ENCODE results near the gene PPP1CB.
"Not testable (repeated sequence)": the region's sequence is repeated elsewhere in the genome, so short reads cannot be mapped to it uniquely, and the experiment has no call there.

The PPP1CB gene

GRCh38 chr2:28780496-28780895, 28.9 kb downstream of the PPP1CB start:
- no peak for DNase-seq

DNA sequence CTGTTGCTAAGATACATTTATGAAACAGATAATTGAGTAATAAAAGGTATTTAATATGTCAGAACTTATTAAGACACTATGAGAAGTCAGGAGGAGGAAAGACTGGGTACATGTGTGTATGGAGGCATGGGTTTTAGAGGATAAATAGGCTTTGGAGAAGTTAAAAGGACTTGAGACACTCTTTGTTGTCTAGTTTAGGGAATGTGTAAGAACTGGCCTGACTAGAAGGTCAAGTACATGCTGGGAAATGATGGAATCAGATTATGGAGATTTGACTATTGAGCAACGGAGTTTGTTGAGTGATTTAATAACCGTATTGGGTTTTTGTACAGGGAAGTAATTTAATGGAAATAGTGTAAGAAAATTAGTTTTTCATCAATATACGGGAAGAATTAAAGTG, 30.8 kb downstream of the PPP1CB start:
- DNase-seq: no peak

DNA sequence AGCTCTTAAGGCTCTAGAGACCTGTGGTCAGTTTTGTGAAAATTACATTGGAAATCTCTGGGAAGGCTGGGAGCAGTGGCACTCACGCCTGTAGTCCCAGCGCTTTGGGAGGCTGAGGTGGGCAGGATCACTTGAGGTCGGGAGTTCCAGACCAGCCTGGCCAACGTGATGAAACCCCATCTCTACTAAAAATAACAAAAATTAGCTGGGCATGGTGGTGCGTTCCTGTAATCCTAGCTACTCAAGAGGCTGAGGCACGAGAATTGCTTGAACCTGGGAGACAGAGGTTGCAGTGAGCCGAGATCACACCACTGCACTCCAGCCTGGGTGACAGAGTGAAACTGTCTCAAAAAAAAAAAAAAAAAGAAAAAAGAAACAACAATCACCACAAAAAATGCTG, 32.9 kb downstream of the PPP1CB start:
- DNase-seq: not testable (repeated sequence)

DNA sequence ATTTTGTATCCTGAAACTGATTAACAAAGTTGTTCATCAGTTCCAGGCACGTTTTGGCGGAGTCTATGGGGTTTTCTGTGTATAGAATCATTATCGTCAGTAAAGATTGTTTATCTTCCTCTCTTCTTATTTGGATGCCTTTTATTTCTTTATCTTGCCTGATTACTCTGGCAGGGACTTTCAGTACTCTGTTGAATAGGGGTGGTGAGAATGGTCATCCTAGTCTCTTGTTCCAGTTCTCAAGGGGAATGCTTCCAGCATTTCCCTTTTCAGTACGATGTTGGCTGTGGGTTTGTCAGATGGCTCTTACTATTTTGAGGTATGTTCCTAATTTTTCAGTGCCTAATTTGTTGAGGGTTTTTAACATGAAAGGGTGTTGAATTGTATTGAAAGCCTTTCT, 45.0 kb downstream of the PPP1CB start:
- no peak for DNase-seq

DNA sequence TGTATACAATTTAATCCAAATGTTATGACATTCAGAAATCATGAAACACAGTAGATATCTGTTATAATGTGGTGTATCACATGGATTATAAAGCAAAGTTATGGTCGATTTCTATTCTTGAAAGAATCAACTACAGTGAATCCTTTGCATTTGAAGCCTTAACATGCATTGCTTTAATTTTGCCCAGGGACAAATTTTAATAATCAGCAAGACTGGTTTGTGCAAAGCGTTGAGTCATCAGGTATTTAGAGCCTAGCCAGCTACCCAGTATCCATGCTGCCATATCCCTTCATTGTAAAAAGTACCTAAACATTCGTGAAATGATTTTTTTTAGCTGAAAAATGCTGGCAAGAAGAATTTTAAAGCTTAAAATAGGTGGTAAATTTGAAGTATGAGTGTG, 50.1 kb downstream of the PPP1CB start:
- no peak for DNase-seq

DNA sequence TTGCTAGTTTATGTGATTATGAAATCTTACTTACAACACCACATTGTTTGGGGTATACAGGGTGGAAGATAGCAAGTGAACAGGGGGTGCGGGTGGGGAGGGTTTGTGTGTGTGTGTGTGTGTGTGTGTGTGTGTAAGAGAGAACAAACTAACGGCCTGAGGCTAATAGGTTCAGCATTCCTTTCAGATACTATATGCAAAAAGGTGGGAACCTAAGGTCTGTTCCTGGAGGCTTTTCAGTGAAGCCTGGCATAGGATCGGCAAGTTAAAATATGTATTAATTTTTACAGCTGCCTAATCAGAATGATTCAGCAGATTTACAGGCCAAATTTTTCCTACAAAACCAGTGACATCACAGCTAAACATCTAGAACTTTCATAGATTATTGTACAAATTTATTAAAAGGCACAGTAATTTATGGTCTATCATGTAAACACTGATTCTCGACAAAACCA, 51.4 kb downstream of the PPP1CB start:
- DNase-seq: no peak

DNA sequence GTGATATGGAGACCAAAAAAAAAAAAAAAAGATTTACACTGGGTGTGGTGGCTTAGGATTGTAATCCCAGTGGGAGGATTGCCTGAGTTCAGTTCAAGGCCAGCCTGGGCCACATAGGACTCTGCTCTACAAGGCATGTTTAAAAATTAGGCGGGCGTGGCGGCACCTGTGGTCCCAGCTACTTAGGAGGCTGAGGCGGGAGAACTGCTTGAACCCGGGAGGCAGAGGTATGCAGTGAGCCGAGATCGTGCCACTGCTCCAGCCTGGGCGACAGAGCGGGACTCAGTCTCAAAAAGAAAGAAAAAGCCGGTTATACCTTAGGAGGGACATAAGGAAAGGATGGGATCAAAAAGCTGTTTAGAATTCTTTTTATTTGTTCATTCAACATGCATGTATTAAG, 58.3 kb downstream of the PPP1CB start:
- peak in 1 of 2 donors; percentile 1 for DNase-seq

GRCh38 chr2:28810384-28811285, 59.0 kb downstream of the PPP1CB start, which contains the start of gene SPDYA:
Gene SPDYA (plus strand): TSS chr2:28810834. CDS start chr2:28816015, 5,181 bp downstream.
- DNase-seq: peak; percentile 80 to 83

DNA sequence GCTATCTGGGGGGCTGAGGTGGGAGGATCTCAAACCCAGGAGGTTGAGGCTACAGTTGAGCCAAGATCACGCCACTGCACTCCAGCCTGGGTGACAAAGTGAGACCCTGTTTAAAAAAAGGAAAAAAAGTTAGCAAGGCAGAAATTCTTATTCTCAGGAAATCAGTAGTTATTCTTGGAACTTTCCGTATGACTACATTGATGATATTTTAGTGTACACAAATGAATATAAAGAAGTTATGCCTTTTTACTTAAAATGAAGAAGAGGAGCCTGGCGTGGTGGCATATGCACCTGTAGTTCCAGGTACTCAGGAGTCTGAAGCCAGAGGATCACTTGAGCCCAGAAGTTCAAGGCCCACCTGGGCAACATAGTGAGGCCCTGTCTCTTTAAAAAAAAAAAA, 66.4 kb downstream of the PPP1CB start:
- no peak for DNase-seq

DNA sequence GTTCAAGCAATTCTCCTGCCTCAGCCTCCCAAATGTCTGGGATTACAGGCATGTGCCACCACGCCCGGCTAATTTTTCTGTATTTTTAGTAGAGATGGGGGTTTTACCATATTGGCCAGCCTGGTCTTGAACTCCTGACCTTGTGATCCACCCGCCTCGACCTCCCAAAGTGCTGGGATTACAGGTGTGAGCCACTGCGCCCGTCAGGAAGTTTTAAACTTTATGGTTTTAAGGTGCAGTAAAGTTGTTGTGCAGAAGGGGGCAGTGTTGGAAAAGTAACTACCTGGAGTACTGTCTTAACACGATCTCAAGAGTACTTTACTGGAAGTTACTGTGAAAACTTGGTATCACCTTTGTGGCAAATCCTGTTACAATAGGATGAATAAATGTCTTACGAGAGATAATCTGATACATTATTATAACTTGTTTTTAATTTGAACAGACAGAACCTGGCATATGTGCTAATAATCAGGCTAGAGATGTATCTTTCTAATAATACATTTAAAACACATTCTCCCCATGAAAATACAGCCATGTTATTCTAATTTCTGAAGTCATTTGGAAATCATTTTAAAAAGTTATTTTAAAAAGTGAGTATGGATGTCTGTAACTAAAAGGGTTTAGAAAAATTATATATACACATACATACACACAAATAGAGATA, 69.8 kb downstream of the PPP1CB start:
- DNase-seq: peak; percentile 41 to 73

GRCh38 chr2:28822036-28822435, 70.4 kb downstream of the PPP1CB start:
- DNase-seq: no peak

DNA sequence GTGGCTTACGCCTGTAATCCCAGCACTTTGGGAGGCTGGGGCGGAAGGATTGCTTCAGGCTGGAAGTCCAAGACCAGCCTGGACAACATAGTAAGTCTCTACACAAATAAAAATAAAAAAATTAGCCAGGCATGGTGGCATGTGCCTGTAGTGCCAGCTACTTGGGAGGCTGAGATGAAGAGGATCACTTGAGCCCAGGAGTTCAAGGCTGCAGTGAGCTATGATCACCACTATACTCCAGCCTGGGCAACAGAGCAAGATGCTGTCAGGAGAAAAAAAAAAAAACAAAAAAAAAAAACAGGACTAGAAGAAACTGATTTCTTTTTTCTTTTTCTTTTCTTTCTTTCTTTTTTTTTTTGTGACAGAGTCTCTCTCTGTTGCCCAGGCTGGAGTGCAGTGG, 72.6 kb downstream of the PPP1CB start:
- no peak for DNase-seq

DNA sequence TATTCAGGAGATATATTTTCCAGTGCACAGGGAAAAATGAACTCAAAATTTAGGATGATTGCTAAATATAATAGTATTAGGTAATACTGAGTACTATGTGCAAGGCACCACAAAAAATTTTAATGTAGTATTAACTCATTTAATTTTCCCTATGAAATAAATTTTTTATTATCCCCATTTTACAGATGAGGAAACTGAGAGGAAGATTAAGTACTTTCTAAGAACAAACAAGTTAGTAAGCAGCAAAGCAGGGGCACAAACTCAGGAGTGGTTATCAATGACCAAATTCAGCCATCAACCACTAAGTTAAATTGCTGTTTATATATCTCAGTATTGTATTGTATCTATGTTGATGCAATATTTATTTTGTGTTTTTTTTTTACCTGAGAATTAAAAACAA, 73.2 kb downstream of the PPP1CB start:
- no peak for DNase-seq

GRCh38 chr2:28828382-28828781, 76.8 kb downstream of the PPP1CB start:
- no peak for DNase-seq

DNA sequence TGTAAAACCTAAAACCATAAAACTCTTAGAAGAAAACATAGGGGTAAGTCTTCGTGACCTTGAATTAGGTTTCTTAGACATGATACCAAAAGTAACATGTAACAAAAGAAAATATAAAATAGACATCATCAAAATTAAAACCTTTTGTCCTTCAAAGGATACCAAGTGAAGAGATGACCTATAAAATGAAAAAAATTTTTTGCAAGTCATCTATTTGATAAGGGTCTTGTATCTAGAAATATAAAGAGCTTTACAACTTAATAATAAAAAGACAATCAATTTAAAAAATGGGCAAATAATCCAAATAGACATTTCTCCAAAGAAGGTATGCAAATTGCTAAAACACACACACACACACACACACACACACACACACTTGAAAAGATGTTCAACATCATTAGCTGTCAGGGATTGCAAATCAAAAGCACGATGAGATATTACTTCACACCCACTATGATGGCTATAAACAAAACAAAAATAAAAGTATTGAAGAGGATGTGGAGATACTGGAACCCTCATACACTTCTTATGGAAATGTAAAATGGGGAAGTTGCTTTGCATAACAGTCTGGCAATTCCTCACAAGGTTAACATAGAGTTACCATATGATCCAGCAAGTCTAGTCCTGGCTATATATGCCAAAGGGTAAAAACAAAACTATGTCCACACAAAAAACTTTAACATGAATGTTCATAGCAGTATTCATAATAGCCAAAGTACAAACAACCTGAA, 82.3 kb downstream of the PPP1CB start:
- DNase-seq: no peak

DNA sequence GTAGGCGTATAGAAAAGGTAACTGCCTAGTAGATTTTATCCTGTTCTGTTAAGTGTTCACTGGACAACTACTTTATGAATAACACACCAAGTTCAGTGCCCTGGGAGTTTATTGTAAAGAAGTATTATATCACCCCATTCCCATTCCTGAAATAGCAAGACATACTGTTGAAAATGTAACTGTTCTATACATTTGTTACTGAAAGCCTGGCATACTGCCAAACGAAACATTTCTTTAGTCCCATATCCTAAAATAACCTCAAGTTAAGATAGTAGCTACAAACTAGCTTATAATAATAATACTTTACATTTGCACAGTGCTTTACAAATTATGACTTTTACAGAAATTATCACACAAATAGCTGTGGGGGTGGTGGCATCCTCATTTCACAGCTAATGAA, 84.2 kb downstream of the PPP1CB start:
- no peak for DNase-seq

GRCh38 chr2:28838971-28839370, 87.3 kb downstream of the PPP1CB start:
- no peak for DNase-seq

DNA sequence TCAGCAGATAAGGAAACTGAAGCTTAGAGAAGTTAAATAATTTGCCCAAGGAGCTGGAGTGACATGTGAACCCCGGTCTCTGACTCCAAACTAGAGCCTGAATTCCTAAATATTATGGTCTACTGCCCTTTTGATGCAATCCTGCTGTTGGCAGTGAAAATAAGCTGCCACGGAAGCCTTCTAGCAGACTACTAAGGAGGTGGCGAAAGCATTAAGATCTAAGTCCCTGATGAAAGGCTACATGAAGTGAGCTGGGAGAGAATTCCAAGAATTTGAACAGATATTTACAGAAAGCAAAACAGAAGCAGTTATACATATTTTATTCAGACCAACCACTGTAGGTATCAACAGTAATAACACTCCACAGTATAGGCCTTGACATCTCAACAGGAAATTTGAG, 90.4 kb downstream of the PPP1CB start:
- no peak for DNase-seq

All from activated CD4-positive, alpha-beta T cell treated with anti-CD3 and anti-CD28 coated beads for 4 hours (primary cell).